Activated CD8-positive, alpha-beta T cell treated with anti-CD3 and anti-CD28 coated beads, Interleukin-2, amount 10 ng/mL, durations not matched to agents 7 days and 5 days (primary cell): ENCODE measurements around the gene WDR48. TPM values are rescaled to one million over a fixed set of nuclear protein-coding genes. Genes with fewer than 3 reads are reported as not detected.

Experiments used
- ATAC-seq: fragments of 150-1000 bp; cut with Tn5 transposase; one replicate; pipeline ENCODE4 v1.10.0; 2021; ENCODE audit warnings: moderate library complexity
- CTCF ChIA-PET: fragments of 350-600 bp; sonication (Branson Sonifier 250); formaldehyde crosslinking; loops from one replicate; lab custom pipeline; 2021; ENCODE audit warnings: antibody characterized with exemption; lab: Charles Lee
- POLR2A ChIA-PET: fragments of 350-600 bp; sonication (Branson Sonifier 250); formaldehyde crosslinking; loops from one replicate; lab custom pipeline; 2021; ENCODE audit warnings: antibody characterized with exemption; lab: Charles Lee
- DNase-seq: peaks from one replicate; pipeline ENCODE4 v3.0.0-alpha.2; 2020
- H3K27ac Mint-ChIP-seq: one replicate; pipeline ENCODE4 v1.8.0; 2021; ENCODE audit warnings: mild to moderate bottlenecking, mixed read lengths
- H3K27me3 Mint-ChIP-seq: one replicate; pipeline ENCODE4 v1.8.0; 2021; ENCODE audit warnings: low read depth, mixed read lengths
- H3K36me3 Mint-ChIP-seq: one replicate; pipeline ENCODE4 v1.8.0; 2021; ENCODE audit warnings: low read depth, mixed read lengths
- H3K4me1 Mint-ChIP-seq: one replicate; pipeline ENCODE4 v1.8.0; 2021; ENCODE audit warnings: low read depth, mixed read lengths
- H3K4me3 Mint-ChIP-seq: one replicate; pipeline ENCODE4 v1.8.0; 2021; ENCODE audit warnings: mild to moderate bottlenecking, mixed read lengths
- H3K9me3 Mint-ChIP-seq: one replicate; pipeline ENCODE4 v1.8.0; 2022; ENCODE audit warnings: mixed read lengths; ENCODE audit not compliant: insufficient read depth
- total RNA-seq, 2 experiments: library from RNA; stranded (reverse); gene quantifications; one replicate each; pipeline ENCODE4 v1.2.3, GENCODE V29; 2021

WDR48 gene
- total RNA-seq, 2 experiments from 2014 or later: 19.7 to 22.5 TPM

DNA sequence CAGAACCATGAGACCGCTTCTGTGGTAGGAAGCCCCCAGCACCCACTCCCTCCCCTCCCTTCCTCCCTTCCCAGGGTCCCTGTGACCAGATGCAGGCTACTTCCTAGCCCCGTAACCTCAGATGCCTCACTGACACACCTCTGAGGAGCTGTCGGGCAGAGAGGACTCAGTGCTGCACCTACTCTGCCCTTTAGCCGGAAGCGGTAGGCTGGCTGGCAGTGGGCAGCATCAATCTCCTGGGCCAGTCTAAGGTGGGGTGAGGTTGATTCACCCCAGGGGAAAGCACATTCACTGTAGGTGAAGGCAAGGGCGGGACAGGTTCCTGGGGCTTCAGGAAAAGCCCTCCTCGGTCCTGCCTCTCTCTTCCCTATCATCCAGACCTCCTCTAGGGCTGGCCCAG is 82.5 kb downstream of the WDR48 start:
- H3K9me3 Mint-ChIP-seq: no peaks in the 10 kb centered on the region
- no peak for ATAC-seq
- peaks cover 2% of the 10 kb centered on the region for H3K27me3 Mint-ChIP-seq
- H3K4me1 Mint-ChIP-seq: peaks cover 6% of the 10 kb centered on the region
- H3K4me3 Mint-ChIP-seq: no peak overlapping the region
- H3K27ac Mint-ChIP-seq: no peak overlapping the region
- DNase-seq: no peak
- CTCF ChIA-PET: interaction anchor here (13.3 kb wide), 1 partner anchor 156 kb away, joined by 148 read pairs; no protein-coding TSS in a partner anchor
- H3K36me3 Mint-ChIP-seq: no peaks in the 10 kb centered on the region
- POLR2A ChIA-PET: interaction anchor here (1.2 to 1.9 kb wide), 2 partner anchors 13 to 16 kb away, joined by 3 to 5 read pairs; no protein-coding TSS in a partner anchor

DNA sequence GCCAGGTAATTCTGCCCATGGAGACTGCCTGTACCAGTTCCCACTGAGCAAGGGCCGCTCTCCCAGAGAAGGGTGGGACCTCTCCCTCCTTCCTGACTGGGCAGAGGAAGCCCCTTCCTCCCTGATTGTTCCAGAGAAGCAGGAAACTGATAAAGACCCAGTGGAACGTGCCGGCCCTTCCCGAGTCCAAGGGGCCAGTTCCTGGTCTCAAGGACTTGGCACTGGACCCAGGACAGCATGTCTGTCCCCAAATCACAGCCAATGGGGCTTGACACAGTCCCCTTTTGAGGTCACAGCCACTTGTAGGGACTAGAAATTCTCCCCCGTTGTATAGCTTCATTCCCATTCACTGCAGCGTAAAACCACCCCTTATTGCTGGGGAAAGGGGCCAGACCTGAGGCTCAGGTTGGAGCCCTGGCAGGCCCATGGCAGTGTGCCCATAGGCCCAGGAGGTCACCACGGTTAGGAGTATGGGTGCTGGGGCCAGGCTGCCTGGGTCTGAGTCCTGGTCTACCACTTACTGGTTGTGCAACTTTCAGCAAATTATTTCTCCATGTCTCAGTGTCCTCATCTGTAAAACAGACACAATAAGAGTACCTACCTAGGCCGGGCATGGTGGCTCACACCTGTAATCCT is 83.5 kb downstream of the WDR48 start:
- CTCF ChIA-PET: interaction anchor here (13.3 kb wide), 1 partner anchor 155 kb away, joined by 148 read pairs; no protein-coding TSS in a partner anchor
- peaks cover 6% of the 10 kb centered on the region for H3K4me1 Mint-ChIP-seq
- no peaks in the 10 kb centered on the region for H3K9me3 Mint-ChIP-seq
- DNase-seq (no peak), ATAC-seq (no peak)
- peaks cover 2% of the 10 kb centered on the region for H3K27me3 Mint-ChIP-seq
- POLR2A ChIA-PET: interaction anchor here (1.2 to 1.9 kb wide), 2 partner anchors 12 to 17 kb away, joined by 3 to 5 read pairs; no protein-coding TSS in a partner anchor
- H3K27ac Mint-ChIP-seq: no peak overlapping the region
- H3K4me3 Mint-ChIP-seq: no peak overlapping the region
- H3K36me3 Mint-ChIP-seq: peaks cover 2% of the 10 kb centered on the region

DNA sequence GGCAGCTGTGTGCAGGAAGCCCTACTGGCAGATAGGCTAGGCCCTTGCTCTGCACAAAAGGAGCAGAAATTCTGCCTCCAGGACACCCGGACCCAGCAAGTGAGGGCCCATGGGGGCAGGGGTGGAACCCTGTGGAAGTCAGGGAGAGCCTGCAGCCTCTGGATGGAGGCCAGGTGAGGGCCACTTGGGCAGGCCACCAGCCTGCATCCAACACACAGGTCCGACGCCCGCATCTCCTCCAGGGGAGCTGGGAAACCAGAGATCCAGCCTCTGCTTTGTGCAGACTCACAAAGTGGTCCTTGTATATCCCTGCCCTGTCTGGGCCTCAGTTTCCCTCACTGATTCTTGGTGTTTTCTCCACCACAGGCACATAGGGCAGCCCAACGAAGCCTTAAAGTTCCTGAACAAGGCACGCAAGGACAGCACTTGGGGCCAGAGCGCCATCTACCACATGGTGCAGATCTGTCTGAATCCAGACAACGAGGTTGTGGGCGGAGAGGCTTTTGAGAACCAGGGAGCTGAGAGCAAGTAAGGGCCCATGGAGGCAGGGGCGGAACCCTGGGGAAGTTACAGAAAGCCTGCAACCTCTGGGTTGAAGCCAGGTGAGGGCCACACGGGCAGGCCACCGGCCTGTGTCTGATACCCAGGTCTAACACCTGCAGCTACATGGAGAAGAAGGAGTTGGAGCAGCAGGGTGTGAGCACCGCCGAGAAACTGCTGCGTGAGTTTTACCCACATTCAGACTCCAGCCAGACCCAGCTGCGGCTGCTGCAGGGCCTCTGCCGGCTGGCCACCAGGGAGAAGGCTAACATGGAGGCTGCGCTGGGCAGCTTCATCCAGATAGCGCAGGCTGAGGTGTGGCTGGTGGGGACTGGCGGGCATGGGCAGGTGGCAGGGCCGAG is 85.0 kb downstream of the WDR48 start:
- H3K4me1 Mint-ChIP-seq: peaks cover 2% of the 10 kb centered on the region
- POLR2A ChIA-PET: interaction anchor here (0.6 kb wide), 1 partner anchor 48 kb away, joined by 3 read pairs; no protein-coding TSS in a partner anchor
- H3K9me3 Mint-ChIP-seq: no peaks in the 10 kb centered on the region
- peak; percentile 2 for ATAC-seq
- H3K27me3 Mint-ChIP-seq: peaks cover 2% of the 10 kb centered on the region
- CTCF ChIA-PET: interaction anchor here (1.0 kb wide), 1 partner anchor 11 kb away, joined by 3 read pairs; no protein-coding TSS in a partner anchor
- no peak for DNase-seq
- peaks cover 10% of the 10 kb centered on the region for H3K36me3 Mint-ChIP-seq
- H3K4me3 Mint-ChIP-seq: no peak overlapping the region
- H3K27ac Mint-ChIP-seq: no peak overlapping the region

DNA sequence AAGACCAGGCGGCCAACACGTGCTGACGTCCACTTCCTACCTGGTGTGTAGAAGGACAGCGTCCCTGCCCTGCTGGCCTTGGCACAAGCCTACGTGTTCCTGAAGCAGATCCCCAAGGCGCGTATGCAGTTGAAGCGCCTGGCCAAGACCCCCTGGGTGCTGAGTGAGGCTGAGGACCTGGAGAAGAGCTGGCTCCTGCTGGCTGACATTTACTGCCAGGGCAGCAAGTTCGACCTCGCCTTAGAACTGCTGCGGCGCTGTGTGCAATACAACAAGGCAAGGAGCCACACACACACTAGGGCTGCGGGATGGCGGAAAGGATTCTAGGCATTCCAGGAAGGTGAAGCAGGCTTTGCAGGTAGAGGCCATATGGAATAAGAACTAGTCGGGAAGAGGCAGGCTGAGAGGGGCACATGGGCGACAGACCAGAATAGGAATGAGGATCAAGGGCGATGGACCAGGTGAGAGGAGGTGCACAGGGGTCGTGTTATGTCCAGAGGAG is 85.7 kb downstream of the WDR48 start:
- Mint-ChIP-seq H3K36me3 (peaks cover 14% of the 10 kb centered on the region), H3K9me3 (no peaks in the 10 kb centered on the region), H3K27me3 (peaks cover 2% of the 10 kb centered on the region), H3K4me1 (peaks cover 3% of the 10 kb centered on the region), H3K27ac (no peak overlapping the region), H3K4me3 (no peak overlapping the region)
- DNase-seq (no peak), ATAC-seq (peak; percentile 5)
- ChIA-PET CTCF (interaction anchor here (1.0 kb wide), 1 partner anchor 12 kb away, joined by 3 read pairs; no protein-coding TSS in a partner anchor), POLR2A (no interaction called here)

DNA sequence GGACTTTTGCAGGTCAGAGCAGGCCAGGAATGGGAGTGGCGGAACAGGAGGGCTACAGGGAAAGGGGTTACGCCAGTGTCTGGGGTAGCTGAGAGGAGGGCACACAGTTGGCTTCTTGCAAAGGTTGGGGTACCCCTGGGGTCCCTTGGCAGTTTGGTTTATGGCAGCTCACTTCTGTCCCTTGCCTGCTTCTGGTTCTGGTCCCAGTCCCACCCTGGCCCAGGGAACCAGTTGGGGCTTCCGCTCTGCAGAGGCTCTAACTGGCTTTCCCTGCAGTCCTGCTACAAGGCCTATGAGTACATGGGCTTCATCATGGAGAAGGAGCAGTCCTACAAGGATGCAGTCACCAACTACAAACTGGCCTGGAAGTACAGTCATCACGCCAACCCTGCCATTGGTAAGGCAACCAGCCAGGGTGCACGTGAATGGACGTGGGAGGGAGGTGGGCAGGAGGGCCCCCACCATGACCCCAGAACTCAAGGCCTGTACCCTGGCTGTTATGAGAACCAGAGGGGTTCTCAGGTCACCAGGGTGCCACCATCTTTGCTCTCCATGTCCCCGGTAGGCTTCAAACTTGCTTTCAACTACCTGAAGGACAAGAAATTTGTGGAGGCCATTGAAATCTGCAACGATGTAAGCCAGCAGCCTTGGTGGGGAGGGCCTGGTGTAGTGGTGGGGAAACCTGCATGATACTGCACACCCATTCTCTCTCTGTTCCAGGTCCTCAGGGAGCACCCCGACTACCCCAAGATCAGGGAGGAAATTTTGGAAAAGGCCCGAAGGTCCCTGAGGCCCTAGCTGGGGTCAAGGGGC is 86.4 kb downstream of the WDR48 start:
- H3K27me3 Mint-ChIP-seq: peaks cover 2% of the 10 kb centered on the region
- ChIA-PET CTCF (no interaction called here), POLR2A (no interaction called here)
- peaks cover 8% of the 10 kb centered on the region for H3K4me1 Mint-ChIP-seq
- peaks cover 21% of the 10 kb centered on the region for H3K36me3 Mint-ChIP-seq
- H3K4me3 Mint-ChIP-seq: no peak overlapping the region
- H3K27ac Mint-ChIP-seq: no peak overlapping the region
- H3K9me3 Mint-ChIP-seq: no peaks in the 10 kb centered on the region
- ATAC-seq (peak; percentile 5), DNase-seq (no peak)

DNA sequence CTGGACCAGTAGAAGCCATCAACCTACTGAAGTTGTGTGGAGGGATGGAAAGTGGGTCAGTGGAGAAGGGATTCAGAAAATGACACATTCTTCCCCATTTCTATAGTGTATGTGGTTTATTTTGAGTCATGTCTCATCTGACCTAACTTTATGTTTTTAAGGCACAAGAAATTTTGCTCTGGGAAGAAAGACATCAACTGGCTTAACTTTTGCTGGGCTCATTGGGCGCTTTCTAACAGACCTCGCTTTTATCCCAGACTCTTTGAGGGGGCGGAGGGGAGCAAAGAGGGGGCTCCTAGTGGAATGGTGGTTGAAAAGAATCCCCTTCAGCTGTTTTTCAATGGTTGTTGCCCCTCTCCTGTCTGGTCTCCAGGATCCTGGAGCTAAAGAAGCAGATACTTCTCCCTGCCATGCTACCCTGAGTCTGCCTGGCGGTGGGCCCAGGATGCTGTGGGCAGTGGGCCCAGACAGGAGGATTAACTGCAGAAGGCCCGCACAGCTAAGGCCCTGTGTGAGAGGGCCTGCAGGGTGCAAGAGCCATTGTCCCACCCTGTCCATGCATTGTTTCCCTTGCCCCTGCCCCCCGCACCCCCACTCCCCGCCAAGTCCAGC is 87.1 kb downstream of the WDR48 start:
- DNase-seq (no peak), ATAC-seq (no peak)
- peaks cover 28% of the 10 kb centered on the region for H3K36me3 Mint-ChIP-seq
- ChIA-PET CTCF (no interaction called here), POLR2A (interaction anchor here (0.7 kb wide), 1 partner anchor 9 kb away, joined by 3 read pairs; no protein-coding TSS in a partner anchor)
- no peak overlapping the region for H3K27ac Mint-ChIP-seq
- no peak overlapping the region for H3K4me3 Mint-ChIP-seq
- H3K27me3 Mint-ChIP-seq: peaks cover under 1% of the 10 kb centered on the region
- peaks cover 8% of the 10 kb centered on the region for H3K4me1 Mint-ChIP-seq
- no peaks in the 10 kb centered on the region for H3K9me3 Mint-ChIP-seq

DNA sequence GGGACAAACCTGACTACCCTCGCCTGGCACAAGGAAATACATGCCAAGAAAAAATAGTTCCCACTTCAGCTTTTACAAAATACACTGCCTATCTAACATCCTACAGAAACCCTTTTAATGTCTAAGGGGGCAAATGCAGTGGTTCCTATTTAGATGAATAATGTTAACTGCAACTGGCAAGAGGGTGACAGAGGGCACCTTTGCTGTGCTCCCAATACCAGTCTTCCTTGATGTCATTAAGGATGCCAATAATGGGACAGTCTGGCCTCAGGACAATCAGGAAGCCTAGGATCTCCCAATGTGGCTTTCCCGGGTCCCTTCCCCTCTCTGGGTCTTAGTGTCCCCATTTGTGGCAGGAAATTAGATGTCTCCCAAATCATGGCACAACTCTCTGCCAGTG is 87.6 kb downstream of the WDR48 start:
- ATAC-seq (no peak), DNase-seq (no peak)
- Mint-ChIP-seq H3K9me3 (no peaks in the 10 kb centered on the region), H3K4me3 (no peak overlapping the region), H3K4me1 (peaks cover 9% of the 10 kb centered on the region), H3K36me3 (peaks cover 32% of the 10 kb centered on the region), H3K27ac (no peak overlapping the region), H3K27me3 (no peaks in the 10 kb centered on the region)
- POLR2A ChIA-PET: interaction anchor here (0.7 kb wide), 1 partner anchor 8 kb away, joined by 3 read pairs; no protein-coding TSS in a partner anchor
- CTCF ChIA-PET: interaction anchor here (0.7 kb wide), 1 partner anchor 11 kb away, joined by 3 read pairs; no protein-coding TSS in a partner anchor

DNA sequence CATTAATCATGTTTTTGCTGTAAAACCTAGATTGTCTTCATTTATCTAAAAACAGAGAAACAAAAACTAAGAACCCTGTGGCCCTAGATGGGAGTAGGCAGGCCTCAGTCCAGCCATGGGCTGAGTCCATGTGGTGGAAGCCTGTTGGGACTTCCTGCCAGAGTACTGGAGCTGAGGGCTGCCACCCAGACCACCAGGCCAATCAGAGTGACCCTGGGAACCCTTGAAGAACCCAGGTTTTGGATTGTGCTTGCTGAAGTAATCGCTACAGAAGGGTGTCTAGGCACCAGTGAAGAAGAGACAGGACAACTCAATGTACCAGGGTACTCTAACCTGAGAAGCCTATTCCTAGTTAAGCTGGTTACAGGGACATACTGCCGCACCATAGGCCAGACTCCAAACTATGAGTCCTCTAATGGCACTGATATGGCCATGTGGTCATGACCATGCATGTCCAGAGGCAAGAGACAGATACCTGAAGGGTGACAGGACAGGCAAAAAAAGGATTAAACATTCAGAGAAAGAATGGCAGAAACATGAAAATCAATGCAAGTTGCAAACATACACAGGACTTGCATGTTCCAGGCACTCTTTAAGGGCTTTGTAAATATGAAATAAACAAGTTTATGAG is 88.6 kb downstream of the WDR48 start:
- Mint-ChIP-seq H3K9me3 (no peaks in the 10 kb centered on the region), H3K27me3 (no peaks in the 10 kb centered on the region), H3K36me3 (peaks cover 38% of the 10 kb centered on the region), H3K4me3 (no peak overlapping the region), H3K4me1 (peaks cover 14% of the 10 kb centered on the region), H3K27ac (peak overlapping the region; percentile 43)
- ChIA-PET POLR2A (interaction anchor here (0.9 kb wide), 1 partner anchor 9 kb away, joined by 4 read pairs; no protein-coding TSS in a partner anchor), CTCF (interaction anchor here (0.7 to 1.1 kb wide), 3 partner anchors 9 to 13 kb away, joined by 3 read pairs; no protein-coding TSS in a partner anchor)
- DNase-seq (no peak), ATAC-seq (no peak)

DNA sequence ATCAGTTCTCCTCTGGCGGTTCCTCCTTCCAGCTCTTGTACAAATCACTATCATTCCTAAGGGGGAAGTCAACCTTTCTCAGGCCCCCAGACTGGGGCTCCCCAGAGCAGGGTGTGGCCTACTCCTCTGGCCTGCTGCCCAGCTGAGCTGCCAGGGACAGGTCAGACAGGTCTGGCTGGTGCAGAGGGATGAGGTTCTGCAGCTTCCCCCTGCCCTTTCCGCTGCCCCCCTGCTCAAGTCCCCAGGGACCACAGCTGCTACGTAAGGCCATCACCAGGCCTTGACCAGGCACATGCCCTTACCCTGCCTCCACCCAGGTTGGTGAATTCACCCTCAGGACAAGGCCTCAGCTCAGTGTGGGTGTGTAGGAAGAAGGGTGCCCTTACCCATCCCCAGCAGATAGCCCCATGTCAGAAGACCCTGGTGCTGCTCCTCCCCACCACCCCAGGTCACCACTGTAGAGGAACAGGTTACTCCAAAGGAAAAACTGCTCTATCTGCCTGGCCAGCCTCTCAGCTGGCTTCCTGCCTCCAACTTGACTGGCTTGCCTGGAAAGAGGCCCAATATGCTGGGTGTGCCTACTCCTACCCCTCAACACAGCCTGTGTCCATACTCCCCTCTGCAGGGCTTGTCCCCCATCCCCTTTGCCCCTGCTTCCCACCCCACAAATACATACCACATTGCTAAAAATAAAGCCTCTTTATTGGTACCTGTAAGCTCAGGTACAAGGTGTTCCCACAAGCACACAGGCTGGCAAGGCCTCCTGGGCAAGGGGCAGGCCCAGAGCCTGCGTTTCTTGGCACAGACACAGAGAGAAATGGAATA is 89.6 kb downstream of the WDR48 start:
- Mint-ChIP-seq H3K27ac (no peak overlapping the region), H3K4me1 (peaks cover 21% of the 10 kb centered on the region), H3K27me3 (no peaks in the 10 kb centered on the region), H3K4me3 (no peak overlapping the region), H3K36me3 (peaks cover 47% of the 10 kb centered on the region), H3K9me3 (no peaks in the 10 kb centered on the region)
- CTCF ChIA-PET: interaction anchor here (0.7 to 1.1 kb wide), 2 partner anchors 8 to 14 kb away, joined by 3 read pairs; no protein-coding TSS in a partner anchor
- POLR2A ChIA-PET: interaction anchor here (0.9 to 1.2 kb wide), 2 partner anchors 8 to 206 kb away, joined by 4 to 5 read pairs; no protein-coding TSS in a partner anchor
- ATAC-seq (peak; percentile 10), DNase-seq (no peak)
